Measurements from ENCODE around the gene IRS2. TPM values are rescaled to one million over a fixed set of nuclear protein-coding genes. Genes with fewer than 3 reads are reported as not detected.

Gene IRS2
- polyA plus RNA-seq, 1 of the 3 experiments (the other 2 are of a cell fraction): 7.0 TPM

- no peak for TF ChIP-seq RXRA (IDR thresholded peaks at IDR 0.05; ENCODE audit: borderline replicate concordance, low read depth)
- TF ChIP-seq EP300 (IDR thresholded peaks at IDR 0.05; ENCODE audit: borderline replicate concordance in 1 of 2, low read depth in 1 of 2, low read length in 1 of 2): no peak
- no peak for TF ChIP-seq NRF1 (IDR thresholded peaks at IDR 0.05; ENCODE audit: low read depth, low read length)
- no peak for TF ChIP-seq RCOR1 (IDR thresholded peaks at IDR 0.05; ENCODE audit: low read length)
- TF ChIP-seq POLR2AphosphoS5 (IDR thresholded peaks at IDR 0.05; ENCODE audit: low read depth, low read length): no peak
- TF ChIP-seq JUND (IDR thresholded peaks at IDR 0.05): no peak
- TF ChIP-seq RFX5 (IDR thresholded peaks at IDR 0.05; ENCODE audit: low read length): no peak
- no peak for TF ChIP-seq FOXM1 (IDR thresholded peaks at IDR 0.05; ENCODE audit: low read depth)
- TF ChIP-seq USF2 (IDR thresholded peaks at IDR 0.05; ENCODE audit: borderline replicate concordance, low read depth, low read length): no peak
- no peak for TF ChIP-seq FOXJ3 (CRISPR knock-in tag; IDR thresholded peaks at IDR 0.05)
- no peak for TF ChIP-seq YY1 (IDR thresholded peaks at IDR 0.05; ENCODE audit: low read depth)
These were observed 19.4 kb downstream of the IRS2 start for GRCh38 chr13:109767023-109767422.

GRCh38 chr13:109764470-109765291, 21.7 kb downstream of the IRS2 start:
- H3K27me3 ChIP-seq (ENCODE audit: insufficient read depth): no peaks in the 10 kb centered on the region
- peaks cover 80% of the 10 kb centered on the region for H4K20me1 ChIP-seq (ENCODE audit: insufficient read depth)
- CTCF ChIA-PET: interaction anchor here (0.7 to 3.1 kb wide), 6 partner anchors 14 to 65 kb away, joined by 3 to 15 read pairs (median 4); no protein-coding TSS in a partner anchor
- no peaks in the 10 kb centered on the region for H3F3A ChIP-seq (replicated peaks; ENCODE audit: insufficient read depth)
- H3K9me3 ChIP-seq: no peaks in the 10 kb centered on the region
- DNase-seq: peak; percentile 64
- POLR2A ChIA-PET: no interaction called here
- peaks cover 83% of the 10 kb centered on the region for H3K79me2 ChIP-seq (ENCODE audit: insufficient read depth)
- H3K4me1 ChIP-seq (ENCODE audit: control insufficient read depth in 1 of 2, insufficient read depth in 2 of 2, low read depth in 1 of 2, low read length in 1 of 2): peaks cover 36 to 69% of the 10 kb centered on the region in 2 experiments; a peak in 3 of 4 replicates
- H3K4me3 ChIP-seq (ENCODE audit: low read depth in 2 of 2, low read length in 1 of 2): no peak overlapping the region
- H3K4me2 ChIP-seq: no peak overlapping the region
- peak overlapping the region in 1 of 2 experiments; percentile 65; a peak in 2 of 4 replicates for H3K27ac ChIP-seq (ENCODE audit: low read depth in 2 of 2, low read length in 1 of 2)
- H3K36me3 ChIP-seq (replicated peaks in 1 of 2; ENCODE audit: control insufficient read depth in 1 of 2, insufficient read depth in 2 of 2, low read length in 1 of 2): peaks cover 3 to 32% of the 10 kb centered on the region in 2 experiments
- H3K9ac ChIP-seq: no peak overlapping the region
- no peaks in the 10 kb centered on the region for H3K9me2 ChIP-seq
- no peak overlapping the region for H2AFZ ChIP-seq (ENCODE audit: low read depth)
- WGBS (ENCODE audit: low lambda C conversion rate): 52% methylated on average over 10 of the region's 10 CpGs
- no peak for TF ChIP-seq FOSL2 (IDR thresholded peaks at IDR 0.05; ENCODE audit: borderline replicate concordance, low read depth)
- TF ChIP-seq EP300 (IDR thresholded peaks at IDR 0.05; ENCODE audit: borderline replicate concordance in 1 of 2, low read depth in 1 of 2, low read length in 1 of 2): no peak
- TF ChIP-seq NFIC (IDR thresholded peaks at IDR 0.05; ENCODE audit: borderline replicate concordance): no peak
- peak; percentile 47 for TF ChIP-seq RAD21 (IDR thresholded peaks at IDR 0.05; ENCODE audit: low read length)
- TF ChIP-seq TAF1 (IDR thresholded peaks at IDR 0.05; ENCODE audit: borderline replicate concordance, low read depth, low read length): no peak
- TF ChIP-seq EZH2phosphoT487 (IDR thresholded peaks at IDR 0.05; ENCODE audit: borderline replicate concordance, low read depth): no peak
- 0 out of 2 replicates have a peak, but pooled peaks have one; percentile 14 for TF ChIP-seq SMC3 (IDR thresholded peaks at IDR 0.05; ENCODE audit: low read depth, low read length)
- TF ChIP-seq PBX3 (IDR thresholded peaks at IDR 0.05): no peak
- no peak for TF ChIP-seq POLR2AphosphoS5 (IDR thresholded peaks at IDR 0.05; ENCODE audit: low read depth, low read length)
- TF ChIP-seq MXI1 (IDR thresholded peaks at IDR 0.05; ENCODE audit: low read depth, low read length): no peak
- no peak for TF ChIP-seq MAX (IDR thresholded peaks at IDR 0.05; ENCODE audit: low read depth)
- no peak for TF ChIP-seq MEF2A (IDR thresholded peaks at IDR 0.05; ENCODE audit: borderline replicate concordance, low read depth)
- no peak for TF ChIP-seq FOXM1 (IDR thresholded peaks at IDR 0.05; ENCODE audit: low read depth)
- no peak for TF ChIP-seq USF2 (IDR thresholded peaks at IDR 0.05; ENCODE audit: borderline replicate concordance, low read depth, low read length)
- no peak for TF ChIP-seq JUND (IDR thresholded peaks at IDR 0.05)
- TF ChIP-seq USF1 (IDR thresholded peaks at IDR 0.05; ENCODE audit: borderline replicate concordance, low read depth): no peak
- TF ChIP-seq CHD2 (IDR thresholded peaks at IDR 0.05; ENCODE audit: low read length, partially characterized antibody): no peak
- TF ChIP-seq TCF12 (IDR thresholded peaks at IDR 0.05): no peak

More at GRCh38 chr13:109767023-109767422, 19.4 kb downstream of the IRS2 start:
- peaks cover 83% of the 10 kb centered on the region for H3K79me2 ChIP-seq (ENCODE audit: insufficient read depth)
- no peaks in the 10 kb centered on the region for H3K9me2 ChIP-seq
- H3K27ac ChIP-seq (ENCODE audit: low read depth in 2 of 2, low read length in 1 of 2): peak overlapping the region in 1 of 2 experiments; percentile 48; a peak in 2 of 4 replicates
- no peak overlapping the region for H3K4me3 ChIP-seq (ENCODE audit: low read depth in 2 of 2, low read length in 1 of 2)
- H3K27me3 ChIP-seq (ENCODE audit: insufficient read depth): no peaks in the 10 kb centered on the region
- WGBS (ENCODE audit: low lambda C conversion rate): 66% methylated on average over 5 of the region's 5 CpGs
- peaks cover 21 to 70% of the 10 kb centered on the region in 2 experiments; a peak in 3 of 4 replicates for H3K4me1 ChIP-seq (ENCODE audit: control insufficient read depth in 1 of 2, insufficient read depth in 2 of 2, low read depth in 1 of 2, low read length in 1 of 2)
- peaks cover 12 to 43% of the 10 kb centered on the region in 2 experiments for H3K36me3 ChIP-seq (replicated peaks in 1 of 2; ENCODE audit: control insufficient read depth in 1 of 2, insufficient read depth in 2 of 2, low read length in 1 of 2)
- ChIA-PET POLR2A (no interaction called here), CTCF (no interaction called here)
- H3K9ac ChIP-seq: no peak overlapping the region
- DNase-seq: no peak
- H2AFZ ChIP-seq (ENCODE audit: low read depth): no peak overlapping the region
- no peaks in the 10 kb centered on the region for H3K9me3 ChIP-seq
- no peak overlapping the region for H3K4me2 ChIP-seq
- H3F3A ChIP-seq (replicated peaks; ENCODE audit: insufficient read depth): no peaks in the 10 kb centered on the region
- H4K20me1 ChIP-seq (ENCODE audit: insufficient read depth): peaks cover 79% of the 10 kb centered on the region

Data from SK-N-SH (cell line).